HCT116 (cell line): ENCODE results near the gene BTBD9.

Source experiments
- CBX3 ChIP-seq: IDR thresholded peaks from 2 replicates; pipeline ENCODE4 v1.6.1; 2012; ENCODE audit warnings: low read depth
- CTCF ChIP-seq, 3 experiments: fragments of 200-600 bp in 1 of 3; sonication (generic) in 1 of 3; IDR thresholded peaks in 2 of 3; conservative IDR thresholded peaks in 1 of 3; 2 replicates each; pipeline ENCODE4 v1.5.1; 2012 to 2017; ENCODE audit warnings: low read depth in 2 of 3, low read length in 2 of 3, antibody characterized with exemption in 1 of 3, borderline replicate concordance in 1 of 3, control low read depth in 1 of 3, mild to moderate bottlenecking in 1 of 3, mixed read lengths in 1 of 3, mixed run types in 1 of 3, moderate library complexity in 1 of 3; ENCODE audit not compliant: insufficient read depth in 1 of 3
- POLR2A ChIP-seq: IDR thresholded peaks from 2 replicates; pipeline ENCODE4 v1.7.0; 2011; ENCODE audit warnings: borderline replicate concordance; ENCODE audit not compliant: insufficient read depth, insufficient read length; ENCODE audit errors: extremely low read depth
- POLR2AphosphoS5 ChIP-seq: IDR thresholded peaks from 2 replicates; pipeline ENCODE4 v1.6.1; 2011; ENCODE audit warnings: mild to moderate bottlenecking, low read depth, low read length, moderate library complexity
- RAD21 ChIP-seq: IDR thresholded peaks from 2 replicates; pipeline ENCODE4 v1.6.1; 2012; ENCODE audit warnings: low read depth, mild to moderate bottlenecking
- YY1 ChIP-seq: IDR thresholded peaks from 2 replicates; pipeline ENCODE4 v1.6.1; 2011; ENCODE audit warnings: low read length, low read depth, moderate library complexity, mild to moderate bottlenecking; ENCODE audit not compliant: insufficient replicate concordance; ENCODE audit errors: extremely low read depth
- TF ChIP-seq, protein P1 (sequence below): IDR thresholded peaks from 2 replicates; pipeline ENCODE4 v1.6.1; 2012

GRCh38 chr6:38445925-38446324, 193.8 kb downstream of the BTBD9 start:
- TF ChIP-seq RAD21 (no peak), CBX3 (no peak), POLR2A (no peak), CTCF (IDR thresholded peaks at IDR 0.05 in 2 of 3, conservative IDR thresholded peaks at IDR 0.05 in 1 of 3; ENCODE audit: borderline replicate concordance in 1 of 3, insufficient read depth in 1 of 3, low read depth in 2 of 3, low read length in 2 of 3) (no peak), POLR2AphosphoS5 (no peak), YY1 (no peak)
- TF ChIP-seq, protein P1, sequence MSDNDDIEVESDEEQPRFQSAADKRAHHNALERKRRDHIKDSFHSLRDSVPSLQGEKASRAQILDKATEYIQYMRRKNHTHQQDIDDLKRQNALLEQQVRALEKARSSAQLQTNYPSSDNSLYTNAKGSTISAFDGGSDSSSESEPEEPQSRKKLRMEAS = no peak
